Astrocyte of the spinal cord (primary cell): ENCODE data around the gene HIBCH.
"Not testable (repeated sequence)": the region's sequence is repeated elsewhere in the genome, so short reads cannot be mapped to it uniquely, and the experiment has no call there.

ENCODE experiments used
- DNase-seq: peaks from one replicate; pipeline ENCODE4 v3.0.0; 2011; ENCODE audit warnings: low read depth, low spot score
- H3K4me3 ChIP-seq: 2 replicates; pipeline ENCODE4 v1.5.1; 2011; ENCODE audit warnings: low read depth, mild to moderate bottlenecking, low read length, moderate library complexity
- in situ Hi-C: cut with HindIII; loops from 2 replicates; pipeline ENCODE4 v1.10.0; 2017; ENCODE audit warnings: low sequenced_read_pairs
- TF ChIP-seq, protein P1 (sequence below): IDR thresholded peaks from 2 replicates; pipeline ENCODE4 v1.5.1; 2012; ENCODE audit warnings: low read depth, mild to moderate bottlenecking, low read length, inconsistent platforms

HIBCH gene

DNA sequence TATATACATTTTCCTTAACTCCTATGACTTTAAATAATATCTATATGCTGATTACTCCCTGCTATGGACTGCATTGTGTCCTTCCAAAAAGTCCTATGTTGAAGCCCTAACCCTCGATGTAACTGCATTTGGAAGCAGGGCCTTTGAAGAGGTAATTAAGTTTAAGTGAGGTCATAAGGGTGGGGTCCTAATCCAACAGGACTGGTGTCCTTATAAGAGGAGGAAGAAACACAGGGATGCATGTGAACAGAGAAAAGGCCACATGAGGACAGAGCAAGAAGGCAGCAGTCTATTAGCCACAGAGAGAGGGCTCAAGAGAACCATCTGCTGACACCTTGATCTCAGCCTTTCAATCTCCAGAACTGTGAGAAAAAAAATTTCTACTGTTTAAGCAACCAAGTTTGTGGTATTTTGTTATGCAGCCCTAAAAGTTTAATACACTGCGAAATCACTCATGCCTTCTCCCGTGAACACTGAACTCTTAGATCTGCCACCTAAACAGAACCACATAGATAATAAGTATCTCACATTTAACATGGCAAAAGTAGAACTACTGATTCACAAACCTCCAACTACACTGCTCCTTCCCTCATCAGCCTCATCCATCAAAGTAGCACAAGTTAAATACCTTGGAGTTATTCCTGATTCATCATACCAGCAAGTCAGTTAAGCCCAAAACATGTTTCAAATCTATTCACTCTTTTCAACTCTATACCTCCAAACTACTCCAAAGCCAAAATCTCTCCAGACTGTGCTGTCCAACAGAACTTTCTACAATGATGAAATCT is 65.4 kb downstream of the HIBCH start:
- in situ Hi-C loops = no loop called here
- TF ChIP-seq, protein P1, sequence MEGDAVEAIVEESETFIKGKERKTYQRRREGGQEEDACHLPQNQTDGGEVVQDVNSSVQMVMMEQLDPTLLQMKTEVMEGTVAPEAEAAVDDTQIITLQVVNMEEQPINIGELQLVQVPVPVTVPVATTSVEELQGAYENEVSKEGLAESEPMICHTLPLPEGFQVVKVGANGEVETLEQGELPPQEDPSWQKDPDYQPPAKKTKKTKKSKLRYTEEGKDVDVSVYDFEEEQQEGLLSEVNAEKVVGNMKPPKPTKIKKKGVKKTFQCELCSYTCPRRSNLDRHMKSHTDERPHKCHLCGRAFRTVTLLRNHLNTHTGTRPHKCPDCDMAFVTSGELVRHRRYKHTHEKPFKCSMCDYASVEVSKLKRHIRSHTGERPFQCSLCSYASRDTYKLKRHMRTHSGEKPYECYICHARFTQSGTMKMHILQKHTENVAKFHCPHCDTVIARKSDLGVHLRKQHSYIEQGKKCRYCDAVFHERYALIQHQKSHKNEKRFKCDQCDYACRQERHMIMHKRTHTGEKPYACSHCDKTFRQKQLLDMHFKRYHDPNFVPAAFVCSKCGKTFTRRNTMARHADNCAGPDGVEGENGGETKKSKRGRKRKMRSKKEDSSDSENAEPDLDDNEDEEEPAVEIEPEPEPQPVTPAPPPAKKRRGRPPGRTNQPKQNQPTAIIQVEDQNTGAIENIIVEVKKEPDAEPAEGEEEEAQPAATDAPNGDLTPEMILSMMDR = no peak
- no peak for DNase-seq
- no peak overlapping the region for H3K4me3 ChIP-seq

DNA sequence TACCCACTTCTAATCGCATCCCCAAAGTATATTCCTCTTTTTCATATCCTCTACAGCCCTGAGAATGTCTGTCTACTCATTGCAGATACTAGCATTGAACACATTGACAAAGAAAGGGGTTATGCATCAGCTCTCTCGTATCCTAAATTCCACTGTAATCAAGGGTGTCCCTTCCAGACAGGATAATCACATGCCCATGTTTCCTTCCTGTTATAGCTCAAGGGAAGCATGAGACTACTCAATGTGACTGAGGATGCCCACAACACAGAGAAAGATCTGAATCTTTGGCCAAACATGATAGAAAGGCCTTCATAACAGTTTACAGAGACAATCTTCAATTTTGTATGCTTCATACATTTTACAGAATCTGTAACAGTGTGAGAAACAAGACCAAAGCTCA is 69.2 kb downstream of the HIBCH start:
- H3K4me3 ChIP-seq = no peak overlapping the region
- TF ChIP-seq, protein P1 = no peak
- in situ Hi-C loops = no loop called here
- no peak for DNase-seq

DNA sequence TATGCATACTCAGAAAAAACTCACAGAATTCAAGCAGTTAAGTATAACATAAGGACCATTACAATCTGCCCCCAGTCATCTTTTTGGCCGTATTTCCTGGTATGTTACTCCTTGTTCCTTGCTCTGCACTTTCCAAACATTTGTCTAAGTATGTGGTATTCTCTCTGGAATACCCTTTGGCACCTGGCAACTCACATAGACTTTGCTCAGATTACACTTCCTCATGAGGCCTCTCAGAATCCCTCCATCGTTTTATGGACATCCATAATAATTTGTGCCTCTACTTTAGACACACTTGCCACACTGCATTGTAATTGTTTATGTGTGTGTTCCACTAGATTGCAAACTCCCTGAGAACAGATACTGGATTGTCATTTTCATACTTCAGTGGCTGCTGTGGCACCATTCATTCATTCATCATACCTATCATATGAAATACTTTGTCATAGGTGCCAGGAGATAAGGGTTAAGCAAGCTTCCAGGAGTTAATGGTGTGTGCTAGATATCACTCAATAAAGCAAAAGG is 84.0 kb downstream of the HIBCH start:
- DNase-seq = no peak
- TF ChIP-seq, protein P1 = no peak
- in situ Hi-C loops = no loop called here
- H3K4me3 ChIP-seq = no peak overlapping the region

DNA sequence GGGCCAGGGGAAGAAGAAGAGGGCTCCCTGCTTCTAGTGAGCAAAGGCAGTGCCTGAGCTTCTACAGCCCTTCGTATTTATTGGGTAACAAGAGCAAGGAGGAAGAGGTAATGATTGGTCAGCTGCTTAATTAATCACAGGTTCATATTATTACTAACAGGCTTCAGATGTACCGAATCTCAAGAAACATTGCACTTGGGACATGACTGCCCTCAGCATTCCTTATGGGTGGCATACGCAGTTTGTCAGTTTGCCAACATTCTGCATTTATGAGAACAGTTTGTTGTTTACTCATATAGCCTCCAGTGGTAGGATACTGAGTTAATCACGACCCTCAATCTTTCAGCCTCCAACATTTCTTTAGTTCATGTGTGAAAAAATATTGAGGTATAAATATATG is 84.5 kb downstream of the HIBCH start:
- in situ Hi-C loops = no loop called here
- DNase-seq = no peak
- H3K4me3 ChIP-seq = no peak overlapping the region
- TF ChIP-seq, protein P1 = no peak

DNA sequence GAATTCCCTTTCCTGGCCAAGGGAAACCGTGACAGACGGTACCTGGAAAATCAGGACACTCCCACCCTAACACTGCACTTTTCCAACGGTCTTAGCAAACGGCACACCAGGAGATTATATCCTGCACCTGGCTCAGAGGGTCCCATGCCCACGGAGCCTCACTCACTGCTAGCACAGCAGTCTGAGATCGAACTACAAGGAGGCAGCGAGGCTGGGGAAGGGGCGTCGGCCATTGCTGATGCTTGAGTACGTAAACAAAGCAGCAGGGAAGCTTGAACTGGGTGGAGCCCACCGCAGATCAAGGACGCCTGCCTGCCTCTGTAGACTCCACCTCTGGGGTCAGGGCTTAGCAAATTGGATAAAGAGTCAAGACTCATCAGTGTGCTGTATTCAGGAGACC is 95.6 kb downstream of the HIBCH start:
- in situ Hi-C loops, H3K4me3 ChIP-seq, DNase-seq: not testable (repeated sequence)

DNA sequence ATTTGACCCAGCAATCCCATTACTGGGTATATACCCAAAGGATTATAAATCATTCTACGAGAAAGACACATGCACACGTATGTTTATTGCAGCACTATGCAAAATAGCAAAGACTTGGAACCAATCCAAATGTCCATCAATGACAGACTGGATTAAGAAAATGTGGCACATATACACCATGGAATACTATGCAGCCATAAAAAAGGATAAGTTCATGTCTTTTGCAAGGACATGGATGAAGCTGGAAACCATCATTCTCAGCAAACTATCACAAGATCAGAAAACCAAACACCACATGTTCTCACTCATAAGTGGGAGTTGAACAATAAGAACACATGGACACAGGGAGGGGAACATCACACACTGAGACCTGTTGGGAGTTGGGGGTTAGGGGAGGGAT is 96.9 kb downstream of the HIBCH start:
- H3K4me3 ChIP-seq, DNase-seq, in situ Hi-C loops: not testable (repeated sequence)

DNA sequence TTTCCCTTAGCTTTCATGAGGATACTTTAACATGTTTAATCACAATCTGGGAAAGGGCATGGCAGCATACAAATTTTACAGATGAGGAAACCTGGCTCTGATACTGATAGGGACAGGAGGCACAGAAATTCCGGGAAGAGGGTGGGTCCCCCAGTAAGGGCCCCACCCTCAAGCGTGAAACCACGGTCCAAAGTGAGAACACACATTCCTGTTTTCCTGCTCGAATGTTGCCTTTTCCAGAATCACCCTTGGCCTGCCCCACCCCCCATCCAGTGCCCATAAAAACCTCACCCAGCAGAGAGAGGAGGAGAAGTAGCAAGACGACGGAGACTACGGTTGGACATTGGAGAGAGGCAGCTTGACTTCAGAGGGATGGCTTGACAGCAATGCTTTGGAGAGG is 98.2 kb downstream of the HIBCH start:
- H3K4me3 ChIP-seq = no peak overlapping the region
- TF ChIP-seq, protein P1 = no peak
- in situ Hi-C loops = no loop called here
- DNase-seq = no peak

DNA sequence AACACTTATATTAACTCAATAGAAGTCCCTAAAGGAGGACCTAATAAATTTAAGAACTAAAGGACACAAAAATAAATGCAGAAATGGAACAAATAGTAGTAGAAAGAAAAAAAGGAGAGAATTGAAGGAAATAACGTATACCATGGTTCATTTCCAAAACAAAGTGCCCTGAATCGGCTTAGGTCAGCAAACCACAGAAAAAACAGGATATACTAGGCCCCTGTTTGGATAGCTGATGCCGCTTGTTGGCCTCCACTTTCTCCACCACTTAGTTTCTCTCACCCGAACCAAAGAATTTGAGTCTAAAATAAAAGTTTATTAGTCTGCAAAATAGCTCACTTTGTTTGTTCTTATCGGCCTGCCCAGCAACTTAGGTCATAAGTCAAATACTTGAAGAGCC is 100.4 kb downstream of the HIBCH start:
- TF ChIP-seq, protein P1 = no peak
- in situ Hi-C loops = no loop called here
- no peak for DNase-seq
- no peak overlapping the region for H3K4me3 ChIP-seq
